ENCODE results near the gene TNC. TPM values are rescaled to one million over a fixed set of nuclear protein-coding genes. Genes with fewer than 3 reads are reported as not detected.
A peak's percentile ranks its signal among the peaks of the same experiment; 100 is the strongest.

Gene TNC
- total and polyA plus RNA-seq, 2 donors from 2014 or later: 9.4 to 254 TPM

DNA sequence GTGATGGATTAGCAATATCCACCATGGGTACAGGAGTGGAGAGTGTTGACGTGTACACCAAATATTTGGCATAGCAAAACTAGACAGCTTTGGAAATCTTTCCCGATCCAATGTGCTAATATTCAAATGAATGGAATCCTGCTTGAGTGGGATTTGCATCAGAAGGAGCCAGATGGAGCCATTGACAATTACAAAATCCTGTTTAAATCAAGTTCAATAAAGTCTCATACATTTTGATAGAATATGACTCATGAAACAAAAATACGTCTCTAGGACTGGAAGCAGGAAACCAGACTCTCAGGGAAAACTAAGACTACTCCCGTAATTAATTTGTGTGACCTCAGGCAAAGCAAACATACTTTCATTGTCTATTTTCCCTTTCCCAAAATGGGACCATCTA, 13.0 kb downstream of the TNC start:
- Histone ChIP-seq H3K27me3 (ENCODE audit: control insufficient read depth, insufficient read depth, low read length) (no peaks in the 10 kb centered on the region), H3K27ac (ENCODE audit: low read depth in 2 of 2, low read length in 2 of 2) (no peak overlapping the region), H3K9ac (ENCODE audit: low read length in 3 of 3) (no peak overlapping the region), H3K36me3 (ENCODE audit: control insufficient read depth in 2 of 3, insufficient read depth in 3 of 3, low read length in 3 of 3) (no peaks in the 10 kb centered on the region), H3K9me3 (ENCODE audit: control insufficient read depth in 2 of 3, insufficient read depth in 1 of 3, low read length in 3 of 3) (no peaks in the 10 kb centered on the region), H3K4me3 (ENCODE audit: low read length in 3 of 3) (no peak overlapping the region), H3K4me1 (ENCODE audit: control insufficient read depth in 2 of 3, insufficient read depth in 2 of 3, low read depth in 1 of 3, low read length in 3 of 3) (peaks cover 0 to 6% (median 0%) of the 10 kb centered on the region in 3 donors)
- DNase-seq: no peak
- no peak for FAIRE-seq
- TF ChIP-seq CTCF (IDR thresholded peaks at IDR 0.05; ENCODE audit: borderline replicate concordance, extremely low read depth, insufficient read depth): no peak
- intact Hi-C loops (cut with DNase I): no loop called here

GRCh38 chr9:115103746-115104477, 14.0 kb downstream of the TNC start:
- no peak overlapping the region for H3K4me3 ChIP-seq (ENCODE audit: low read length in 3 of 3)
- DNase-seq: no peak
- H3K36me3 ChIP-seq (ENCODE audit: control insufficient read depth in 2 of 3, insufficient read depth in 3 of 3, low read length in 3 of 3): no peaks in the 10 kb centered on the region
- H3K9ac ChIP-seq (ENCODE audit: low read length in 3 of 3): no peak overlapping the region
- no peaks in the 10 kb centered on the region for H3K27me3 ChIP-seq (ENCODE audit: control insufficient read depth, insufficient read depth, low read length)
- no peaks in the 10 kb centered on the region for H3K9me3 ChIP-seq (ENCODE audit: control insufficient read depth in 2 of 3, insufficient read depth in 1 of 3, low read length in 3 of 3)
- intact Hi-C loops (cut with DNase I): no loop called here
- H3K27ac ChIP-seq (ENCODE audit: low read depth in 2 of 2, low read length in 2 of 2): no peak overlapping the region
- TF ChIP-seq CTCF (IDR thresholded peaks at IDR 0.05; ENCODE audit: borderline replicate concordance, extremely low read depth, insufficient read depth): no peak
- FAIRE-seq: no peak
- H3K4me1 ChIP-seq (ENCODE audit: control insufficient read depth in 2 of 3, insufficient read depth in 2 of 3, low read depth in 1 of 3, low read length in 3 of 3): peaks cover 0 to 6% (median 3%) of the 10 kb centered on the region in 3 donors

DNA sequence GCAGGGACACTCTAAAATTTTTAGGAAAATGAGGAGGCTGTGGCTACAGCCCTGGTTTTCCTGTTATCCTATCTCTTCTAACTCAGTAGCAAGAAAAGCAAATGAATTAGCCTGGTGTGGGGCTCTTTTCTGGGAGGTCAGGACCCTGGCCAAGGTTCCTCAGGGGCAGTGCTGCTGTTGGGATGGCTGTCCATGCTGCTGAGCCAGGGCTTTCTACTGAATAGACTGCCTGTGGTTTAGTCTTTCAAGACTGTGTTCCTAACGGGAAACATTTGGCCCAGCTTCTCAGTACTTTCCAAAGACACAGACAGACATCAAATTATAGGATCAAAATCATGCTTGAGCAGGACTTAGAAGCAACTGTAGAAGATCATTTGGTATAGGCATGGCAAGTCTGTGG, 18.1 kb downstream of the TNC start:
- Histone ChIP-seq H3K27ac (ENCODE audit: low read depth in 2 of 2, low read length in 2 of 2) (no peak overlapping the region), H3K9me3 (ENCODE audit: control insufficient read depth in 2 of 3, insufficient read depth in 1 of 3, low read length in 3 of 3) (no peaks in the 10 kb centered on the region), H3K4me3 (ENCODE audit: low read length in 3 of 3) (no peak overlapping the region), H3K4me1 (ENCODE audit: control insufficient read depth in 2 of 3, insufficient read depth in 2 of 3, low read depth in 1 of 3, low read length in 3 of 3) (peaks cover 0 to 8% (median 3%) of the 10 kb centered on the region in 3 donors), H3K9ac (ENCODE audit: low read length in 3 of 3) (no peak overlapping the region), H3K36me3 (ENCODE audit: control insufficient read depth in 2 of 3, insufficient read depth in 3 of 3, low read length in 3 of 3) (no peaks in the 10 kb centered on the region), H3K27me3 (ENCODE audit: control insufficient read depth, insufficient read depth, low read length) (no peaks in the 10 kb centered on the region)
- no peak for TF ChIP-seq CTCF (IDR thresholded peaks at IDR 0.05; ENCODE audit: borderline replicate concordance, extremely low read depth, insufficient read depth)
- intact Hi-C loops (cut with DNase I): no loop called here
- no peak for FAIRE-seq
- DNase-seq: peak in 1 of 5 donors; percentile 42
